NCI-H82 treated with DMSO at 0.1 percent for 48 hours (cell line): Measurements from ENCODE around the gene EXOSC9.
A peak's percentile ranks its signal among the peaks of the same experiment; 100 is the strongest.
"Not testable (repeated sequence)": the region's sequence is repeated elsewhere in the genome, so short reads cannot be mapped to it uniquely, and the experiment has no call there.

Source experiments
- DNase-seq: peaks from one replicate; lab custom pipeline; 2025; ENCODE audit not compliant: unreplicated experiment; lab: John Stamatoyannopoulos, UW

EXOSC9 gene

GRCh38 chr4:121800961-121801714 lies at the start of gene EXOSC9:
TSS of gene EXOSC9 (plus strand) at chr4:121801323. CDS start at chr4:121801425, 102 bp downstream.
- peak; percentile 64 for DNase-seq

- DNase-seq: not testable (repeated sequence)
These were observed 49.0 kb upstream of the EXOSC9 start for GRCh38 chr4:121752142-121752541.

- DNase-seq: no peak
These were observed 42.1 kb upstream of the EXOSC9 start for GRCh38 chr4:121758925-121759568.

- DNase-seq: no peak
These were observed 40.9 kb upstream of the EXOSC9 start for GRCh38 chr4:121760205-121760604.

- no peak for DNase-seq
These were observed 36.8 kb upstream of the EXOSC9 start for GRCh38 chr4:121764303-121764701.

GRCh38 chr4:121764702-121765367 lies 36.3 kb upstream of the EXOSC9 start, which contains the start of gene SMIM43:
TSS of gene SMIM43 (minus strand) at chr4:121765164. CDS start at chr4:121765105, 59 bp downstream.
- no peak for DNase-seq

GRCh38 chr4:121765368-121765705 lies 35.8 kb upstream of the EXOSC9 start:
- DNase-seq: no peak

- no peak for DNase-seq
These were observed 35.1 kb upstream of the EXOSC9 start for GRCh38 chr4:121765971-121766538.

GRCh38 chr4:121767166-121767565 lies 34.0 kb upstream of the EXOSC9 start:
- no peak for DNase-seq

GRCh38 chr4:121769341-121769740 lies 31.8 kb upstream of the EXOSC9 start:
- no peak for DNase-seq

- DNase-seq: no peak
These were observed 29.3 kb upstream of the EXOSC9 start for GRCh38 chr4:121771869-121772268.

GRCh38 chr4:121773883-121774282 lies 27.2 kb upstream of the EXOSC9 start:
- DNase-seq: no peak

GRCh38 chr4:121776610-121777401 lies 24.3 kb upstream of the EXOSC9 start:
- DNase-seq: no peak

- no peak for DNase-seq
These were observed 23.5 kb upstream of the EXOSC9 start for GRCh38 chr4:121777625-121778024.

- DNase-seq: no peak
These were observed 22.0 kb upstream of the EXOSC9 start for GRCh38 chr4:121778991-121779628.

- DNase-seq: no peak
These were observed 17.9 kb upstream of the EXOSC9 start for GRCh38 chr4:121783210-121783609.

- no peak for DNase-seq
These were observed 16.7 kb upstream of the EXOSC9 start for GRCh38 chr4:121784401-121784800.

GRCh38 chr4:121784975-121785374 lies 16.1 kb upstream of the EXOSC9 start:
- no peak for DNase-seq

GRCh38 chr4:121785479-121785878 lies 15.6 kb upstream of the EXOSC9 start:
- no peak for DNase-seq

GRCh38 chr4:121786221-121786620 lies 14.9 kb upstream of the EXOSC9 start:
- no peak for DNase-seq
